ENCODE data around the gene OSCAR. TPM values are rescaled to one million over a fixed set of nuclear protein-coding genes. Genes with fewer than 3 reads are reported as not detected.
"Not testable (repeated sequence)": the region's sequence is repeated elsewhere in the genome, so short reads cannot be mapped to it uniquely, and the experiment has no call there.

Gene OSCAR
- total RNA-seq, 1 donor from 2014 or later: 1.2 TPM

DNA sequence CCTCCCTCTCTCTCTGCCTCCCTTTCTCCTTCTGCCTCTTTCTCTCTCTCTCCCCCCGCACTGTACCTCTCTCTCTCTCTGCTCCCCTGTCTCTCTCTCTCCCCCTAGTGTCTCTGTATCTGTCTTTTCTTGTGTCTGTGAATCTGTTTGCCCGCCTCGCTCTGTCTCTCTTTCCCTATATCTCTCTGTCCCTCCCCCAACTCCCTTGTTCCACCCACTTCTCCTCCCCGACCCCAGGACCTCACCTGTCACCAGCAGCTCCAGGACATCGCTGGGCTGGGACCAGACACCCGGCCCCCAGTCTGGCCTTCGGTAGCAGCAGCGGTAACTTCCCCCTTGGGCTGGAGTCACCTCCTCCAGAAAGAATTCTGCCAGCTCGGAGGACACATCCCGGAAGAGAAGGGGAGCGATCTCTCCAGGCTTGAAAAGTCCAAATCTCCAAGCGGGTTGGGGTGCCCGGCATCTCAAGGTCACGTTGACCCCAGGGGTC, 3.9 kb downstream of the OSCAR start:
- peak; percentile 78 for DNase-seq (ENCODE audit: low spot score)
- intact Hi-C loops (cut with DNase I): no loop called here

DNA sequence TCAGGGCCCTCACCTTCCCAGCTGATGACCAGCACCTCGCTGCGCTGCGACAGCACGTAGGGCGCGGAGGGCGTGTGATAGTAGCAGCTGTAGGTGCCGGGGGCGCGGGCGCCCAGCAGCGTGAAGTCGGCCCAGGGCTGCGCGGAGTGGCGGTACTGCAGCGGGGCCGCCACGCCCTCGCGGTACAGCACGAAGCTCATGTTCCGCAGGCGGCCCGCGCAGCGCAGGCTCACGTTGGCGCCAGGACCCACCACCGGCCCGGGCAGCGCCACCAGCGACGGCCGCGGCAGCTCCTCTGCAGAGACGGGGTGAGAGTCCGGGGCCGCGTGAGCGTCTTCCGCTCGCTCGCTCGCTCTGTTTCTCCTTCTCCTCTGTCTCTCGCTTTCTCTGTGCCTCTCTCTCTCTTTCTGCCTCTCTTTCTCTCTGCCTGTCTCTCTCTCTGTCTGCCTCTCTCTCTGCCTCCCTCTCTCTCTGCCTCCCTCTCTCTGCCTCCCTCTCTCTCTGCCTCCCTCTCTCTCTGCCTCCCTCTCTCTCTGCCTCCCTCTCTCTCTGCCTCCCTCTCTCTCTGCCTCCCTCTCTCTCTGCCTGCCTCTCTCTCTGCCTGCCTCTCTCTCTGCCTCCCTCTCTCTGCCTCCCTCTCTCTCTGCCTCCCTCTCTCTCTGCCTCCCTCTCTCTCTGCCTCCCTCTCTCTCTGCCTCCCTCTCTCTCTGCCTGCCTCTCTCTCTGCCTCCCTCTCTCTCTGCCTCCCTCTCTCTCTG, 4.6 kb downstream of the OSCAR start:
- DNase-seq (ENCODE audit: low spot score); intact Hi-C loops (cut with DNase I): not testable (repeated sequence)

DNA sequence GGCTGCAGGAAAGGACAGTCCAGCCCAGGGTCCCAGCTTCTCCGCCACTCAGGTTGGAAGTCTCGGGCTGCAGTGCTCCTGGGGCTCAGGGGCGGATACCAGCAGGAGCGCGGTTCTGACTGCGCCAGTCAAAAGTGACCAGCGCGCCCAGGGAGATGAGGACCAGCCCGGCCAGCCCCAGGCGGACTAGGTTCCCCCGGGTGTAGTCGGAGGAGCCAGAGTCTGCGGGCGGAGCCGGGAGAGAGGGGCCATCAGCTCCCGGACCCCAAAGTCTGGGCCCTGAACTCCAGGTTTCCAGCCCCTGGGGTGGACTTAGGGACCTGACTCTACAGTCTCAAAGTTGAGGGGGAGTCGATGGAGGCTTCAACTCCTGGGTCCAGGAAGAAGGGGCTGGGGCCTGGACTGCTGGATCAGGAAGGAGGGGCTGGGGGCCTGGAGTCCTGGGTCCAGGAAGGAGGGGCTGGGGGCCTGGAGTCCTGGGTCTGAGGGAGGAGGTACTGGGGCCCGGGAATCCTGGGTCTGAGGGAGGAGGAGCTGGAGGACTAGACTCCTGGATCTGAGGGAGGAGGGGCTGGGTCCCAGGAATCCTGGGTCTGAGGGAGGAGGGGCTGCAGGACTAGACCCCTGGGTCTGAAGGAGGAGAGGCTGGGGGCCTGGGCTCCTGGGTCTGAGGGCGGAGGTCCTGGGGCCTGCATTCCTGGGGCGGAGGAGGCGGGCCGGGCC, 5.3 kb downstream of the OSCAR start:
- DNase-seq (ENCODE audit: low spot score): no peak
- intact Hi-C loops (cut with DNase I): no loop called here

DNA sequence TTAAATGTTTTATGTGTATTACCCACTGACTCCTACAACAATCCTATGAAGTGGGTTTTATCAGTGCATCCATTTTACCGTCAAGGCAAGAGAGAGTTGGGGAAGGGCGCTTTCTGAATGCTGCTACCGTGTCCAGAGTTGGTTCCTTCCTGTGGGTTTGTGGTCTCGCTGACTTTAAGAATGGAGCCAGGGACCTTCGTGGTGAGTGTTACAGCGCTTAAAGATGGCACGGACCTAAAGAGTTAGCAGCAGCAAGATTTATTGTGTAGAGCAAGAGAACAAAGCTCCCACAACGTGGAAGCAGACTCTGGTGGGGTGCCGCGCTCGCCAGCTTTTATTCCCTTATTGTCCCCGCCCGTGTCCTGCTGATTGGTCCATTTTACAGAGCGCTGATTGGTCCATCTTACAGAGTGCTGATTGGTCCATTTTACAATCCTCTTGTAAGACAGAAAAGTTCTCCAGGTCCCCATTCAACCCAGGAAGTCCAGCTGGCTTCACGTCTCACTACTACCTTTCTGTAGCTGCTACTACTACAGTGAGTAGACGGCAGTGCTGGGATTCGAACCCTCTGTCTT, 6.1 kb downstream of the OSCAR start:
- no peak for DNase-seq (ENCODE audit: low spot score)

DNA sequence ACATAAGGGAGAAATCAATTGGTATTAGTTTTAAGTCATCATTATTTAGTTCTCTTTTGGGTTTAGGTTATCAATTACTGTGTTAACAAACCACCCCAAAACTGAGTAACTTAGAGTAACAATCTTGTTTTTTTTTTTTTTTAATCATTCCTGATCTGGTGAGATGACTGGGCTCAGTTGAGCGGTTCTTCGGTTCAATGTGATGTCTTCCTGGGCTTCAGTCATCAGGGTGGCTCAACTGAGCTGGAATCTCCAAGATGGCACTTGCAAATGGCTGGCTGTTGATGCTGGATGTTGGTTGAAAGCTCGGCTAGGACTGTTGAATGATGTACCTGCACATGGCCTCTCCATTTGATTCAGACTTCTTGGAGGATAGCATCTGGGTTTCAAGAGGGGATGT, 16.2 kb downstream of the OSCAR start:
- intact Hi-C loops (cut with DNase I): no loop called here
- no peak for DNase-seq (ENCODE audit: low spot score)

More for the DNA sequence above, 6.1 kb downstream of the OSCAR start:
- intact Hi-C loops (cut with DNase I): no loop called here

DNA sequence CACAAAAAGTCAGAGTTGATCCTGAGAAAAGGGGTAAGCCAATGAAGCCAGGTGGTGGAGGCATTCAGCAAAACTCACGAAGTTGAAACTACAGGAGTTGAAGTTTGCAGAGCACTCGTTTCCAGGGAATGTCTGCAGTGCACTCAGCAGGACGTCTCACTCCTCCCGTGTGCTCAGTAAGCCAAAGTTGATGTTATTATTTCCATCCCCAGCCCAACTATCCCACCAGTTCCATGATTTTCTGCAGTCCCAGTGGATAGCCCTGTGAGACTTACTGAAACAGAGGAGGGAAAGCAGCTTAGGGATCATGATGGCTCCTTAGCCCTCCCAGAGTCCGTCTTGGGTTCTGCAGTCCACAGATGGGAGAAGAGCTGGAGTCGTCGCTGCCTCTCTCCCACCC, 19.6 kb downstream of the OSCAR start, which contains the start of gene TARM1:
Gene TARM1 (minus strand): TSS at position 334 of the 400 bp plus-strand sequence. CDS start 25 bp downstream, at position 309.
- intact Hi-C loops (cut with DNase I): no loop called here
- DNase-seq (ENCODE audit: low spot score): no peak

DNA sequence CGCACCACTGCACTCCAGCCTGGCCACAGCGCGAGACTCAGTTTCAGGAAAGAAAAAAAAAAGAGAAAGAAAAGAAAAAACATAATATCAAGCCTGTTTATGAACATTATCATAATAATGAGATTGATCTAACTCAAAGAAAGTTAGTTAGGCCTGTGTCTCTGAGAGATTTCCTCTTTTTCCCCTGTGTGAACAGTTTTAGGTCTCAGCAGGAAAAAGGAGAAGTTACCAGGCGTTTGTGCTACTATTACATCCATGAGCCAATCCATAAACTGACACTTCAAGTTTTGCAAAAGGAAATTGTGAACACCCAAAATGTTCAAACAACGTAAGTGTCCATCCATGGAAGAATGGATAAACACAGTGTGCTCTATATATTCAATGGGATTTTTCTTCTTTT, 23.3 kb downstream of the OSCAR start:
- intact Hi-C loops (cut with DNase I): no loop called here
- DNase-seq (ENCODE audit: low spot score): no peak

DNA sequence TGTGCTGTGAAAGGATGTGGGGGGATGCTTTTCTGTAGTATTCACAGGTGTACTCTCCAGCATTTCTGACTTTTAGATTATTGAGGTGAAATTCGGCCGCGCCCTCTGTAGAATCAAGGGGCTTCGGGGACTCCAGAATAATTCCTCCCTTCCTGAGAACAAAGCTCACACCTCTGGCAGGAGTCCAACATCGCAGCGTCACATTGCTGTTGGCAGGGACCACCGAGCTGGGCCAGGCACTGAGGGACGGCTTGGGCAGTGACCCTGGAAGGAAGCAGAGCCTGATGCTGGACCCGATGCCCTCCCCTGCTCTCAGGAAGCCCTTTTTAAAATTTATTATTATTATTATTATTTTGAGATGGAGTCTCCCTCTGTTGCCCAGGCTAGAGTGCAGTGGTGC, 25.8 kb downstream of the OSCAR start:
- intact Hi-C loops (cut with DNase I): no loop called here
- DNase-seq (ENCODE audit: low spot score): no peak

DNA sequence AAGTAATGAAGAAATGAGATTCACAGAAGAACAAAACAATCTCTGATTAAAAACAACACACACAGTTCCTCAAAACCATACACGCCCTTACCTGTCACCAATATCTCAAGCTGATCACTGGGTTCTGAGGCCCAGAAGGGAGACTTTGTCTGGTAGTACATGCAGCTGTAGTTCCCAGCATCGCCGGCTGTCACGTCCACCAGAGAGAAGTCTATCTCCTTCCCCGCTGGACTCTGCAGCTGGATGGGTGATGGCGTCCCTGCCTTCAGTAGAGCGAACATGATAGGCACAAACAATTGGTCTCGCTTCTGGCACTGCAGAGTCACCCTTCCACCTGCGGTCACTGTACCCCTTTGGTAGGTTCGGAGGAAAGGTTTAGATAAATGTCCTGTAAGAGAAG, 26.8 kb downstream of the OSCAR start:
- DNase-seq (ENCODE audit: low spot score): no peak
- intact Hi-C loops (cut with DNase I): no loop called here

DNA sequence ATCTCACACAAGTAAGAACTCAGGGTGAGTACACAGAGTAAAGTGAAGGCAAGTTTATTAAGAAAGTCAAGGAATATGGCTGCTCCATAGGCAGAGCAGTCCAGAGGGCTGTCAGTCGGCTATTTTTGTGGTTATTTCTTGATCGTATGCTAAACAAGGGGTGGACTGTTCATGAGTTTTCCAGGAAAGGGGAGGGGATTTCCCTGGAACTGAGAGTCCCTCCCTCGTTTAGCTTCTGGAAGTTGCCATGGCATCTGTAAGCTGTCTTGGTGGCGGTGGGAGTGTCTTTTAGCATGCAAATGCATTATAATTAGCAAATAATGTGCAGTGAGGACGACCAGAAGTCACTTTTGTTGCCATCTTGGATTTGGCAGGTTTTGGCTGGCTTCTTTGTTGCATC, 31.1 kb downstream of the OSCAR start:
- no peak for DNase-seq (ENCODE audit: low spot score)
- intact Hi-C loops (cut with DNase I): no loop called here

DNA sequence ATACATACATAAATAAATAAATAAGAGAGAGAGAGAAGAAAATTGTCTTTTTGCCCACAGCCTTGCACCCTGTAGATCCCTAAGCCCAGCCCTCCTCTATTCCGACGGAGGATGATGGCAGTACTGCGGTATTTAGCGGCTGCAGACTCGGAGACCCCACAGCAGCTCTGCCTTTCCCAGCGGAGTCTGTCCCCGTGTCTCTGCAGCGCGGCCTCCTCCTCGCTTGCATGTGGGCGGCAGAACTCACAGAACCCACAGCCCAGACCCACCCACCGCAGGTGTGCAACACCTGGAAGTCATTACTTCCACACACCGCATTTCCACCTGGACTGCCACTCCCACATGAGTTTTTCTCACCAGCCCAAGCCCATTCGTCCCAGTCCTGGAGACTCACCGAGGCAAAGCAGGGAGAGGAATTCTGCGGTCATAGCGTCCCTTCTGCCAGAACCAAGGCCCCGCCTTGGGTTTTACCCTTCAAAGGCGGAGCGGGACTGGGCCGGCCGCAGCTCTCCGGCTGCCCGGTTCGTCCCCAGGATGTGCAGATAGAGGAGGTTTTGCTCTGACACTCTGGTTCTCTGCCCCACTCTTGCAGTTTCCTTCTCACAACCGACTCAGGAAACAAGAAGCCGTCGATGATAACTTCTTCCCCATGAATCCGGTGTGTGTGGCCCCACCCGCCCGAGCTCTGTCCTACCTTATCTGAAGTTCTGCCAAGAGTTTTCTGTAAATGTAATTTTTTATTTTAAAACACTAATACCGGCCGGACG, 37.1 kb downstream of the OSCAR start, which contains the start of gene VSTM1:
Gene VSTM1 (minus strand): TSS at position 548 of the 767 bp plus-strand sequence. CDS start 120 bp downstream, at position 428.
- DNase-seq (ENCODE audit: low spot score): peak; percentile 75
- intact Hi-C loops (cut with DNase I): no loop called here

DNA sequence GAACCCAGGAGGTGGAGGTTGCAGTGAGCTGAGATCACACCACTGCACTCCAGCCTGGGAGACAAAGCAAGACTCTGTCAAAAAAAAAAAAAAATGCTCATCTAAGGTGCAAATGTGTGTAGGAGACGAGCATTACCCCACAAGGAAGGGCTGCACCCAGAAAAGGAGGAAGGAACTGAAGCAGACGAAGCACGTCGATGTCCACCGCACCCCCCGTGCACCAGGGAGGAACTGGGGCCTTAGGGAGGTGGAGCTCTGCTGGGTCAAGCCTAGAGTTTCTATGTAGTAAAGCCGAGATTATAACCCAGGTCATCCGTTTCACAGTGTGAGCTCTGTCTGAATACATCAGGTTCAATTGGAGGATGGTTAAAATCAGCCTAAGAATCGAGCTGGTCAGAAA, 38.0 kb downstream of the OSCAR start:
- DNase-seq (ENCODE audit: low spot score): peak; percentile 87
- intact Hi-C loops (cut with DNase I): no loop called here

DNA sequence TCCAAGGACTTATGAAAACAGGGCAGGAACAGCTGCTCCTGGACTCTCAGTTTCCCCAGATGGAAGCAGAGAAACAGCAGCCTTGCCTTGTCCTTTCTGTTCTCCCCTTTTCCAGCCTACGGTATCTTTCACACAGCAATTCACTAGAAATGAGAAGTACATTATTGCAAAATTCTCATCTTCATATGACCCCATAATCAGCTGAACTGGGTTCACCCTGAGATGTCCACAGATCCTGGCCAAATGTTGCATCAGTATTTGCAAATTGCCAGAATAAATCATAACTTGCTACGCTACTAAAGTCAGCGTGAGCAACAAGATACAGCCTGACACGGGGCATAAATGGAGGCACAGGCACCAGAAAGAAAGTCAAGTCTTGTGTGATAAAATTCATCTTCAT, 53.0 kb downstream of the OSCAR start:
- no peak for DNase-seq (ENCODE audit: low spot score)
- intact Hi-C loops (cut with DNase I): no loop called here

DNA sequence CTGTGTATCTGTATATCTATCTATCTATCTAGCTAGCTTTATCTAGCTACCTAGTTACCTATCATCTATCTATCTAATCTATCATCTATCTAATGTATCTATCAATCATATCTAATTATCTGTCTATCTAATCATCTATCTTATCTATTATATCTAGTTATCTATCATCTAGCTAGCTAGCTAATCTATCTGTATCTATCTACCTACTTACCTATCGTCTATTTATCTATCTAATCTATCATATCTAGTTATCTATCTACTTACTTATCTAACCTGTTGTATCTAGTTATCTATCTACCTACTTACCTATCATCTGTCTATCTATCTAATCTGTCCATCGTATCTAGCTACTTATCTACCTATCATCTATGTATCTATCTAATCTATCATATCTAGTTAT, 54.8 kb downstream of the OSCAR start:
- intact Hi-C loops (cut with DNase I): no loop called here
- DNase-seq (ENCODE audit: low spot score): no peak

Other genes with a start within 250 kb of the OSCAR start
- 211 TPM for gene MYADM, start 232.9 kb downstream of the OSCAR start, total RNA-seq
- gene PRKCG, start 218.6 kb downstream of the OSCAR start, total RNA-seq: not detected
- not detected for gene CACNG7, start 191.5 kb downstream of the OSCAR start, total RNA-seq
- 0.11 TPM for gene CACNG8, start 137.9 kb downstream of the OSCAR start, total RNA-seq
- gene CACNG6, start 109.2 kb downstream of the OSCAR start, total RNA-seq: not detected
- gene VSTM1, start 36.9 kb downstream of the OSCAR start, total RNA-seq: not detected
- not detected for gene TARM1, start 19.4 kb downstream of the OSCAR start, total RNA-seq
- gene NDUFA3, start 2.1 kb upstream of the OSCAR start, total RNA-seq: 283 TPM
- 15.2 TPM for gene TFPT, start 14.9 kb upstream of the OSCAR start, total RNA-seq
- gene PRPF31, start 15.0 kb upstream of the OSCAR start, total RNA-seq: 34.0 TPM
- gene CNOT3, start 37.0 kb upstream of the OSCAR start, total RNA-seq: 22.3 TPM
- 8.3 TPM for gene LENG1, start 58.9 kb upstream of the OSCAR start, total RNA-seq
- gene TMC4, start 72.4 kb upstream of the OSCAR start, total RNA-seq: 4.3 TPM
- 24.3 TPM for gene MBOAT7, start 88.8 kb upstream of the OSCAR start, total RNA-seq
- gene TSEN34, start 90.5 kb upstream of the OSCAR start, total RNA-seq: 22.6 TPM
- gene RPS9, start 100.1 kb upstream of the OSCAR start, total RNA-seq: 615 TPM
- gene LILRB3, start 122.2 kb upstream of the OSCAR start, total RNA-seq: 2.7 TPM
- gene LILRA6, start 142.0 kb upstream of the OSCAR start, total RNA-seq: 2.7 TPM
- 4.4 TPM for gene LILRB5, start 156.5 kb upstream of the OSCAR start, total RNA-seq
- gene LILRB2, start 180.3 kb upstream of the OSCAR start, total RNA-seq: 2.8 TPM
- gene LILRA5, start 212.4 kb upstream of the OSCAR start, total RNA-seq: 2.1 TPM
- not detected for gene LILRA4, start 238.4 kb upstream of the OSCAR start, total RNA-seq

All from cardiac septum (tissue), 1 donor.